Loucy (cell line): Measurements from ENCODE around the gene CTNNB1.

ENCODE experiments used
- H2AFZ ChIP-seq: fragments of 200-600 bp; sonication (generic); 2 replicates; pipeline ENCODE4 v1.6.0; 2016; ENCODE audit warnings: antibody characterized with exemption, mild to moderate bottlenecking, low read length, moderate library complexity
- H3F3A ChIP-seq: fragments of 200-600 bp; 2 replicates; pipeline ENCODE4 v1.6.0; 2016; ENCODE audit warnings: antibody characterized with exemption, low read depth, mild to moderate bottlenecking
- H3K27me3 ChIP-seq: fragments of 200-600 bp; sonication (generic); 2 replicates; pipeline ENCODE4 v1.6.1; 2014; ENCODE audit warnings: low read length, mild to moderate bottlenecking; ENCODE audit not compliant: insufficient read depth, poor library complexity, severe bottlenecking
- H3K36me3 ChIP-seq: fragments of 200-600 bp; sonication (generic); 2 replicates; pipeline ENCODE4 v1.6.1; 2016; ENCODE audit warnings: low read length; ENCODE audit not compliant: insufficient read depth
- H3K4me1 ChIP-seq: fragments of 200-600 bp; sonication (generic); 2 replicates; pipeline ENCODE4 v1.5.1; 2014; ENCODE audit warnings: low read length, mild to moderate bottlenecking; ENCODE audit not compliant: insufficient read depth, poor library complexity, severe bottlenecking
- H3K4me2 ChIP-seq: fragments of 200-600 bp; sonication (generic); 2 replicates; pipeline ENCODE4 v1.6.0; 2014; ENCODE audit warnings: antibody characterized with exemption, low read length, low read depth, mild to moderate bottlenecking; ENCODE audit not compliant: poor library complexity, severe bottlenecking
- H3K4me3 ChIP-seq: fragments of 200-600 bp; sonication (generic); 2 replicates; pipeline ENCODE4 v1.5.1; 2014; ENCODE audit warnings: low read length, mild to moderate bottlenecking, mixed read lengths; ENCODE audit not compliant: poor library complexity, severe bottlenecking
- H3K79me2 ChIP-seq: fragments of 200-600 bp; sonication (generic); 2 replicates; pipeline ENCODE4 v1.6.1; 2014; ENCODE audit warnings: low read length; ENCODE audit not compliant: insufficient read depth
- H3K9ac ChIP-seq: fragments of 200-600 bp; sonication (generic); 2 replicates; pipeline ENCODE4 v1.6.0; 2014; ENCODE audit warnings: mild to moderate bottlenecking, low read depth, low read length, moderate library complexity; ENCODE audit not compliant: poor library complexity, severe bottlenecking
- H3K9me2 ChIP-seq: fragments of 200-600 bp; sonication (generic); replicated peaks from 2 replicates; pipeline ENCODE4 v1.6.1; 2016; ENCODE audit warnings: low read depth, low read length, mixed read lengths
- H3K9me3 ChIP-seq: fragments of 200-600 bp; sonication (generic); 2 replicates; pipeline ENCODE4 v1.6.1; 2014; ENCODE audit warnings: mild to moderate bottlenecking, antibody characterized with exemption, low read length, low read depth; ENCODE audit not compliant: insufficient read depth
- H4K20me1 ChIP-seq: fragments of 200-600 bp; sonication (generic); 2 replicates; pipeline ENCODE4 v1.6.0; 2014; ENCODE audit warnings: antibody characterized with exemption, low read length, mild to moderate bottlenecking; ENCODE audit not compliant: insufficient read depth, poor library complexity, severe bottlenecking
- CTCF ChIP-seq: fragments of 200-600 bp; sonication (generic); conservative IDR thresholded peaks from 2 replicates; pipeline ENCODE4 v1.5.1; 2014; ENCODE audit warnings: mild to moderate bottlenecking, antibody characterized with exemption, low read length
- EZH2phosphoT487 ChIP-seq: fragments of 200-600 bp; IDR thresholded peaks from 2 replicates; pipeline ENCODE4 v1.6.1; 2018; ENCODE audit warnings: antibody characterized with exemption, mild to moderate bottlenecking, moderate library complexity, borderline replicate concordance

The CTNNB1 gene

GRCh38 chr3:41208507-41209220, 9.4 kb downstream of the CTNNB1 start:
- peak overlapping the region; percentile 88 for H3K4me3 ChIP-seq
- H2AFZ ChIP-seq = no peak overlapping the region
- peak overlapping the region; percentile 70 for H3K4me2 ChIP-seq
- peaks cover 99% of the 10 kb centered on the region for H3K79me2 ChIP-seq
- no peaks in the 10 kb centered on the region for H3F3A ChIP-seq
- no peaks in the 10 kb centered on the region for H3K9me2 ChIP-seq
- no peaks in the 10 kb centered on the region for H3K27me3 ChIP-seq
- no peak overlapping the region for H3K9ac ChIP-seq
- H3K36me3 ChIP-seq = no peaks in the 10 kb centered on the region
- no peaks in the 10 kb centered on the region for H3K9me3 ChIP-seq
- H4K20me1 ChIP-seq = peaks cover 99% of the 10 kb centered on the region
- TF ChIP-seq EZH2phosphoT487 (no peak), CTCF (no peak)
- H3K4me1 ChIP-seq = peaks cover 59% of the 10 kb centered on the region

GRCh38 chr3:41209646-41210045, 10.3 kb downstream of the CTNNB1 start:
- Histone ChIP-seq H3K4me2 (peak overlapping the region; percentile 70), H3K4me3 (no peak overlapping the region), H3K27me3 (no peaks in the 10 kb centered on the region), H2AFZ (no peak overlapping the region), H3K36me3 (no peaks in the 10 kb centered on the region), H3K4me1 (peaks cover 55% of the 10 kb centered on the region), H4K20me1 (peaks cover 99% of the 10 kb centered on the region), H3K79me2 (peaks cover 99% of the 10 kb centered on the region), H3K9me2 (no peaks in the 10 kb centered on the region), H3K9me3 (no peaks in the 10 kb centered on the region), H3K9ac (no peak overlapping the region), H3F3A (no peaks in the 10 kb centered on the region)
- TF ChIP-seq EZH2phosphoT487 (no peak), CTCF (no peak)

- H3K9me2 ChIP-seq = no peaks in the 10 kb centered on the region
- no peaks in the 10 kb centered on the region for H3K36me3 ChIP-seq
- H2AFZ ChIP-seq = no peak overlapping the region
- H3K9me3 ChIP-seq = no peaks in the 10 kb centered on the region
- peaks cover 43% of the 10 kb centered on the region for H3K4me1 ChIP-seq
- peaks cover 99% of the 10 kb centered on the region for H3K79me2 ChIP-seq
- H3K4me3 ChIP-seq = no peak overlapping the region
- no peak overlapping the region for H3K9ac ChIP-seq
- H4K20me1 ChIP-seq = peaks cover 98% of the 10 kb centered on the region
- H3F3A ChIP-seq = no peaks in the 10 kb centered on the region
- TF ChIP-seq EZH2phosphoT487 (no peak), CTCF (no peak)
- no peak overlapping the region for H3K4me2 ChIP-seq
- H3K27me3 ChIP-seq = no peaks in the 10 kb centered on the region
Observed at GRCh38 chr3:41210966-41211365, 11.7 kb downstream of the CTNNB1 start.
